HG03521 (cell line): ENCODE measurements around the gene GPR22.

Experiments used
- ATAC-seq: cut with Tn5 transposase; IDR thresholded peaks from one replicate; pipeline ENCODE4 v1.9.1; 2021; ENCODE audit warnings: mild to moderate bottlenecking, moderate library complexity; ENCODE audit not compliant: unreplicated experiment

The GPR22 gene, protein sequence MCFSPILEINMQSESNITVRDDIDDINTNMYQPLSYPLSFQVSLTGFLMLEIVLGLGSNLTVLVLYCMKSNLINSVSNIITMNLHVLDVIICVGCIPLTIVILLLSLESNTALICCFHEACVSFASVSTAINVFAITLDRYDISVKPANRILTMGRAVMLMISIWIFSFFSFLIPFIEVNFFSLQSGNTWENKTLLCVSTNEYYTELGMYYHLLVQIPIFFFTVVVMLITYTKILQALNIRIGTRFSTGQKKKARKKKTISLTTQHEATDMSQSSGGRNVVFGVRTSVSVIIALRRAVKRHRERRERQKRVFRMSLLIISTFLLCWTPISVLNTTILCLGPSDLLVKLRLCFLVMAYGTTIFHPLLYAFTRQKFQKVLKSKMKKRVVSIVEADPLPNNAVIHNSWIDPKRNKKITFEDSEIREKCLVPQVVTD

DNA sequence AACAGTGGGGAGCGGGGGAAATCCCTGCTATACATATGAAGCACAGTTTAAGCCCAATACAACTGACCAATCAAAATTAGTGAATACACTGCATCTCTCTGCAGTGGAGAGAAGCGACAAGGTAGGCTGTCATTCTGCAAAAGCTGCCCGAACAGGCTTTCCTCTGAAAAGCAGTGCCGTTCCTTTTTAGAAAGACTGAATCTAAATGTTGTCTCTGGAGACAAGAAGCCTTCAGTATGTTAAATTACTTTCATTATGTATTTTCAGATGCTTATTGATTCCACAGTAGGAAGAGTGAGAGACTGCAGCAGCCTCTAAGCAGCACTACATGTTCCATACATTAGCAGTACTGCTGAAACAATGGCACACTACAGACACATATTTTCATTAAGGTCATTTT, at the start of gene GPR22:
TSS of gene GPR22 (plus strand) at position 129 of the 400 bp plus-strand sequence. CDS start 4,004 bp downstream, outside the sequence.
- no peak for ATAC-seq

DNA sequence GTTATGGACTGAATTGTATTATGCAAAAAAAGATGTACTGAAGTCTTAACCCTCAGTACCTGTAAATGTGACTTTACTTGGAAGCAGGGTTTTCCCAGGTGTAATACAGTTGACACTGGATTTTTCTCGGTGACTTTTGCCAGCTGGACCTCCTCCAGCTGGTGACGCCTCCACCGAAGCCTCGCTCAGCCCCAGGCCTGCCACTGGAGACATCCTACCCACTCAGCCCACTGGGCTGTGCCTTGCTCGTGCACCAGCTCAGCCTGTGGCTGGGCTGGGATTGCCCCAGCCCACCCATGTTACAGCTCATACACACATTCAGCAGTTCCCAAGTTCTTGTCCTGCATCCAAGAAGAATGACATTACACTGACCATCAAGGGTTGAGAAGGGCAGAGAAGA, 42.4 kb upstream of the GPR22 start:
- no peak for ATAC-seq

DNA sequence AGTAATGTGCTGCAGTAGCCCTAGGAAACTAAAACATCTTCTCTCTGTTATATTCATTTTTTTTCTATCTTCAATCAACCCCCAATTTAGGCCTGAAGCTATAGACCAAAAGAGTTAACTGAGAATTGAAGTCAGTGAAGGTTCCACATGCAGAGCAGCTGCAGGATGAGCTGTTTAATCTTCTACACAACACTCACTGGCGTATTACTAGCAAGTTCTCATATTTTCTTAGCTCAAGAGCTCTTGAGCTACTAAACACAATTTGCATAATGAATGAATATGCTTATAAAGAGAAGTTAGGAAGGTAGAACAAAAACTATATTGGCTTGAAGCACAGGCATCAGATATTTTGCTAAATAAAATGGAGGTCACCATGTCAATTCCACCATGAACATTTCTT, 41.2 kb upstream of the GPR22 start:
- no peak for ATAC-seq

DNA sequence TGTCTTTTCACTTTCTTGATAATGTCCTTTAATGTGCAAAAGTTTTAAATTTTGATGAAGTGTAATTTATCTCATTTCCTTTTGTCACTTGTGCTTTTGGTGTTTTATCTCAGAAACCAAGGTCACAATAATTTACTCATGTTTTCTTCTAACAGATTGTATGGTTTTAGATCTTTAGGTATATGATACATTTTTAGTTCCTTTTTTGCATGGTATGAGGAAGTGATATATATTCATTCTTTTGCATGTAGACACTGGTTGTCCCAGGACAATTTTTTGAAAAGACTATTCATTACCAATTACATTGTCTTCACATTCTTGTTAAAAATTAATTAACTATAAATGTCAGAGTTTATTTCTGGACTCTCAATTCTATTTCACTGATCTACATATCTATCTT, 39.8 kb upstream of the GPR22 start:
- ATAC-seq = no peak

DNA sequence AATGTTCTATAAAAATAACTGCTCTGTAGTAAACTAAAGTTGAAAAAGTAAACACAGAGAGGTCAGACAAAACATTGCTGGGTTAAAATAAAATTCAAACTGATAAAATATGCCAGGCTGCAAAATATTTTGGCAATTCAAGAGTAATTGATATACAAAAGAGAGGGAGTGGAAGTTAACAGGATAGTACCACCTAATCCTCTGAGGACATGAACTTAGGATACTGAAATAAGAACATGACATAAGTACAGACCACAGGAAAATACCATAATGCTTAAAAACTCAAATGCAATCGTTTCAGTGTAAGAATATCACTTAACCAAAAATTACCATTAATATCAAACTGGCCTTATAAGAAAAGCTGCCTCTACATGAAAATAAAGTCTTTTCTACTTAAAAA, 37.6 kb upstream of the GPR22 start:
- no peak for ATAC-seq

DNA sequence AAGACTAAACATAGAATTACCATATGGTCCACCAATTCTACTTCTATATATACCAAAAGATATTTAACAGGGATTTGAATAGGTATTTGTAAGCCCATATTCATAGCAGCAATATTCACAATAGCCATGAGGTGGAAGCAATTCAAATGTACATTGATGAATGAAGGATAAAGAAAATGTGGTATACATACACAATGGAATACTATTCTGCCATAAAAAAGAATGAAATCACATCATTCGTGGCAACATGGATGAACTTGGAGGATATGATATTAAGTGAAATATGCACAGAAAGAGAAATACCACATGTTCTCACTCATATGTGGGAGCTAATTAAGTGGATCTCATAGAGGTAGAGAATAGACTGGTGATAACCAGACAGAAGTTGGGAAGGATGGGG, 34.1 kb upstream of the GPR22 start:
- ATAC-seq = no peak

DNA sequence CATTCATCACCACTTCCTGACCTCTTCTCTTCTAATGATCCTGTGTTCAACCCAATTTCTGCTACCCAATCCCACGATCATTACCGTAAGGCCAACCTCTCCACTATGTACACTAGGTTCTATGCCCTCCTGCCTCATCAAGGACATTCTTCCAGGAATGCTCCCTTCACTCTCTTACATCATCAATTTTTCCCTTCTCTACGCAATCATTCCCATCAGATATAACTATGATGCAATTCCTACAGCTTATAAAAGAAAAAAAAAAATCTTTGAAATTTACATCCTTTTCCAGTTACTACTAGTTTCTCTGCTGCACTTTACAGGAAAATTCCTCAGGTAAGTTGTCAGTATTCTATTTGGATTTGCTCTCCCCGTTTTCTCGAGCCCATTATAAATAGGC, 30.8 kb upstream of the GPR22 start:
- ATAC-seq = no peak

DNA sequence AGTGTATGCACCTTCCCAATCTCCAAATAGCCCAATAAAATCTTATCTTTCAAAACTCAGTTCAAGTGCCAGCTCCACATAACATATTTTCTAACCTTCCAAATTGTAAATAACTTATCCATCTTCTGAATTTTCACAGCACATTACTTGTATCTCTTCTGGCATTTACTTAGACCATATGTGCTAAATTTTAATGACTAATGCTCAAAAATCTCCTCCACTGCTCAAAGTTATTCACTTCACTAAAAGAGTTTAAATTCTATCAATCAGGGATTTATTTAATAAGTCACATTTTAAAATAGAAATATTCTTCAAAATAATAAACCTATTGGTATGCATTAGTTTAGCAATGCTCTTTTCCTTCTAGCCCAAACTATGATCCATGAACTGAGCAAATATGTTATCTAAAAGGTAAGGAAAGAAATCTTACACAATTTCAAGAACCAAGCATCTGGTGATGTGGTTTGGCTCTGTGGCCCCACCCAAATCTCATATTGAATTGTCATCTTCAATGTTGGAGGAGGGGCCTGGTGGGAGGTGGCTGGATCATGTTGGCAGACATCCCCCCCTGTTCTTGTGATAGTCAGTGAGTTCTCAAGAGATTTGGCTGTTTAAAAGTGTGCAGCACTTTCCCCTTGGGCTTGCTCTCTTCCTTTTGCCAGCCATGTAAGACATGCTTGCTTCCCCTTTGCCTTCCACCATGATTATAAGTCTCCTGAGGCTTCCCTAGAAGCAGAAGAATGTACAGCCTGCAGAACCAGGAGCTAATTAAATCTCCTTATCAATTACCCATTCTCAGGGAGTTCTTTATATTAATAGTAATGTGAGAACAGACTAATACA, 28.1 kb upstream of the GPR22 start:
- no peak for ATAC-seq

DNA sequence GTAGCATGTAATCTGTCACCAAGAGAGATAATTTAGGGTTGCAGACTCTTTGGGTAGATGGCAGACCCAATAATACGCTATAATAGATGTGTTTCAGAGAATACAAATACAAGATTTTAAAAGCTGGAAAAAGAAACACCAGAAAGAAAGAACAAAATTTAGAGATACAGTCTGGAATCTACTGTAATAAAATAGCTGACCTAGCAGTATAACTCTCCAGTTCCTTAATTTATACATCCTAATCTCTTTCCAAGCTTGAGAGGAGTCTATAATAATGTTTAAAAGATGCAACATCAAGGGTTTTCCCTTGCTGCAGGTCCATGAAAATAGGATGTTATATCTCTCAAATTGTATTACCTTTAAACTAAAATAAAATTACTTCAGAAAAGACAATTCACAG, 27.2 kb upstream of the GPR22 start:
- ATAC-seq = no peak

DNA sequence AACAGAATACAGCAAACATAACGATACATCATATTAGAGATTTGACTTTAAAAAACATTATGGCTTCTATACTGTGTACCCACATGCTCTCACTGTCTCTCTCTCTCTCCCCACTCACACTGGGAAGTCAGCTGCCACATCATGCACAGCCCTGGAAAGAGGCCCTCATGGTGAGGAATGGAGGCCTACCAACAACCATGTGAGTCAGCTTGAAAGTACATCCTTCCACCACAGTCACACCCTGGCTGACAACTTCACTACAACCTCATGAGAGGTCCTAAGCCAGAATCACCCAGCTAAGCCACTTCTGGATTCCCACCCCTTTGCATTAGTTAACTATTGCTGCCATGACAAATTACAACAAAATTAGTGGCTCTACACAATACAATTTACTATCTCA, 23.3 kb upstream of the GPR22 start:
- ATAC-seq = no peak

DNA sequence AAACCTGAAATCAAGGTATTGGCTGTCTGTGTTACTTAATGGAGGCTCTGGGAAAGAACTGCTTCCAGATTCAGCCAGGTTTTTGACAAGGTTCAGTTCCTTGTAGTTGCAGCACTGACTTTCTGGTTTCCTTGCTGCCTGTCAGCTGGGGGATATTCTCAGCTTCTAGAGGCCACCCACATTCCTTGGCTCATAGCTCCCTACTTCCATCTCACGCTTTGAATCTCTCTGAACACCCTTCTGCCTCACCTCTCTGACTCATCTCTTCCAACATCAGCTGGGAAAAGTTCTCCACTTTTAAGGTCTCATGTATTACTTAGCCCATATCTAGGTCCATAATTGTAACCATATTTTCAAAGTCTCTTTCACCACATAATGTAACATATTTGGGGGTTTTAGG, 22.9 kb upstream of the GPR22 start:
- no peak for ATAC-seq

DNA sequence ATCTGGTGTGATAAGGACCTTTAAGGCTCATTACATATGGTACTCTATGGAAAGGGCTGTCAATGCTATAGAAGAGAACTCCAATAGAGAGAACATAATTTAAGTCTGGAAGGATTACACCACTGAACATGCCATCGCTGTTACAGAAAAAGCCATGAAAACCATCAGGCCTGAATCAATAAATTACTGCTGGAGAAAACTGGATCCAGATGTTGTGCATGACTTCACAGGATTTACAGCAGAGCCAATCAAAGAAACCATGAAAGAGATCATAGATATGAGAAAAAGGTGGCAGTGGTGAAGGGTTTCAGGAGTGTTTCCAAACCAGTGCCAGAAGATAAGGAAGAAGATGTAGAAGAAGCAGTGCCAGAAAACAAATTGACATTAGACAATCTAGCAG, 18.9 kb upstream of the GPR22 start:
- ATAC-seq = no peak

DNA sequence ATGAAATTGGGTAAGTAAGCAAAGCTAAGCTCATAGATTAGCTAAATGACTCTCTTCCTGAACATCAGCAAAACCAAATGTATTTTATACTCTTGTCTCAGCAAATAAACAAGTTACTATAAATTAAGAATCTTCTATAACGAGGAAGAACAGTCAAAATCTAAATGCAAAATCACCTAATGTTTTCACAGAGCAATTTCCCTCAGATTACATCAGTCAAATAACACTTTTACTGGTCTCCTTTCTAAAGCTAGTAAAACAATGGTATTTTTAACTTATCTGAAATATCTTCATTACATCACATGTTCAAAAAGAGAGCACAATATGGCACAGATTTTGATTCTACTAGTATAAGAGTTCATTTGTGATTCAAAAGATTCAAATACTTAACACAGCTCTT, 16.5 kb upstream of the GPR22 start:
- ATAC-seq = no peak

DNA sequence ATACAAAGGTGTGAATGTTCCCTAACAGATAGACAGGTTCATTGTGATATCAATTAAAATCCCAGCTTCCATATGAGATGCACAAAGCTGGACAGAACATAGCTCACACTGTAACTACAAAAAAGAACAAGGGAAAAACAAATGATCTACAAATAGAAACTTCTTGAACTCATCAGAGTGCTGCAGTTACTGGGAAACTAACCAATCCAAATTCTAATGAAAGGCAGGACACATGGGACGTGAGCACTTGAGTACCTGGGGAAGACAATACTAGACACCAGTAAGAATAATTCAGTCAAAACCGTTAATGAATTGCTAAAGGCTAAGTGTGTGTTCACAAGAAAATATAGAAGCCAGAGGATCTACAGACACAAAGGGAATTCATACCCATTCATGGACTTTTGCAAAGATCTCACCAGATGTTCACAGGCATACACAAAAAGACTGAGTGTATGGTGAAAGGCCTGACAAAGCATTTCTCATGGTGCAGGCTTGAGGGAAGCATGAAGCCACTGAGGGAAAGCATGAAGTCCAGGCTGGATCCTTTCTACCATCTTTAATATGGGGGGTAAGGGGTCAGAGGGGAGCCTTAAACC, 7.8 kb upstream of the GPR22 start:
- ATAC-seq = no peak

DNA sequence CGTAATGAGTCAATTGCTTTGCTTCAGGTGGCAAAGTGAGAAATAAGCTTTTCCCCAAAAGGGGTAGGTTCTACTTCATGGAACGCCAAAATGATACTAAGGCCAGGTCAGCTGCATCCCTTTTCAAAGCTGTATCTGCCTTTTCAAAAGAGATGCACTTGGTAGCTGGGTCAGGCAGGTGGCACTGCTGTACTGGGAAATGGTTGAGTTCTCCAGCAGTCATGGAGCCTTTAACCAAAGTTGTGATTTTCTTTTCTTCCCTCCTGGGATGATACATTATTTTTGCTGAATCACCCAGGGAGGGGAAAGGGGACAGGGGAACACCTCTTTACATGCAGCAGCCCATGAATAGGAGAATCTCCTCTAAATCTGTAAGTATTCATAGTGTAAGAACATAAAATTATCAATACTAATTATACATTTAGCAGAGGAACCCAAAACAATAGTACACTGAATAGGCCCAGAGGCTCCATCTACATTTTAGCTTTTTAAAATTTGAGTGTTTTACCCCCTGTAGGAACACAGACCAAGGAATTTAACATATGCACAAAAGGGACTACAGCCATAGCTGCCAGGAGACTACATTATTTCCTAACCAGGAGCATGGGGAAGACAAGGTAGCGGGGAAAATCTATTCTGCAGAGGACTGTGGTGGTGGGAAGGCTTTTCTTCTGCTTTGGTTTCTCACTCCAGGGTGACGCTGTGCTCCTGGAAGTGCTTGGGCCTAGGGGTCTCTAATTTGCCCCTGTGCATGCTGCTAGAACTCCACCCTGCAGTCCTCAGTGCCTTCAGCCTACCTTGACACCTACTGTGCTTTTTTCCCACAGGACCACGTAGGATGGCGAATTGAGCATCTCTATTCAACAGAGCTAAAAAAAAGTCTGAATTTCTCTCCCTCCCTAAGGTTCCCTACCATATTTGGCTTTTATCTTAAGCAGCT, 6.4 kb upstream of the GPR22 start:
- ATAC-seq = no peak

DNA sequence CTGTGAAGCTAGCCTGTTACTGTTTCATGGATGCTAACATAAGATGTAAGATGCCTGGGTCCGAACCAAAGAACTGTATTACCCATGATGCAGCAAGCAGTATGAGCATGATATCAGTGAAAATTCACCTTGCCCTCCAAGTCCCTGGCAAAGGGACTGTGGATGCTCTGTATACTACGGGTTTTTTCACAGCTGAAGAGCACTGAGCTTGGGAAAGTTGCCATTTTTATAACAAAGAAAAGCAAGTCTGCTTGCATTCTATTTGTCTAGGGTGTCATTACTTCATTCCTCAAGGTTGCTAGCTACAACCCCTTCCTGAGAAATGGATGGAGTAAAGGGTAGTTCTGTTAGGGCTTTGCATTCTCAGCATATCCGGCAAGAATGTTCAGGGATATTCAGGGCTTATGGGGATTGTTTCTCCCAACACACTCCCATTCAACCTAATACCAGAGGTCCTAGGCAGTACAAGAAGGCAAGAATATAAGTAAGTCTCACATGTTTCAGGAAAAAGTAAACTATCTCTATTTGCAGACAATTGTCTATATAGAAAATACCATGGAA, 5.1 kb upstream of the GPR22 start:
- no peak for ATAC-seq

DNA sequence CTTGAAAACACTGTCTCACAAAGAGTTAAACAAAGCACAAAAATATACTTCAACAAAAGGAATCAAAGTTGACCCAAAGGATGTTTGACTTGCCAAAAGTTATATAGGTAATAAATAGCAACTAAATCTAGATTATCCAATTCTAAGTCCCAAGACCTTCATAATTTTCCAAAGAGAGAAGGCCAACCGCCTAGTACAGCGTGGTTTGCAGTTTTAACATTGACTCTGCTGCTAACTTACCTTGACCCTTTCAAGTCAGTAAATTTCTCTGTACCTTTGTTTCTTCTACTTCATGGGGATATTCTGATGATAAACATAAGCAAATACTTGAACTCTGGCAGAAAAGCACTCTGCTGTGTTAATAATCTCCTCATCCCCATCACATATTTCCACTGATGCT, 1.9 kb upstream of the GPR22 start:
- ATAC-seq = no peak

DNA sequence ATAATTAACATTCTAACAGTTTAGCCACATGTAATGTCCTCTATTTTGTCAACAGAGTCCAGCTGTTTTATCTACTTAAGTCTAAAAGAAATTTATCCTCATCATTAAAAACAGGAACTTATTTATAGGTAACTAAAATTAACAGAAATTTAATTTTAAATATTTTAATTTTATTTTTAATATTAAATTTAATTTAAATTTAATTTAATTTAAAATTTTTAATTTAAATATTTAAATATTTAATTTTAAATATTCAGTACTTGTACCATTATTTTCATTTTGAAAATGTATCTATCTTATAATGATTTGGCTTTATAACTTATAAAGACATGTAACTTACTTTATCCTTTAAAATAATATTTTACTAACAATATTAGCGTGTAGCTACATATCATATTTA, 1.0 kb upstream of the GPR22 start:
- no peak for ATAC-seq

DNA sequence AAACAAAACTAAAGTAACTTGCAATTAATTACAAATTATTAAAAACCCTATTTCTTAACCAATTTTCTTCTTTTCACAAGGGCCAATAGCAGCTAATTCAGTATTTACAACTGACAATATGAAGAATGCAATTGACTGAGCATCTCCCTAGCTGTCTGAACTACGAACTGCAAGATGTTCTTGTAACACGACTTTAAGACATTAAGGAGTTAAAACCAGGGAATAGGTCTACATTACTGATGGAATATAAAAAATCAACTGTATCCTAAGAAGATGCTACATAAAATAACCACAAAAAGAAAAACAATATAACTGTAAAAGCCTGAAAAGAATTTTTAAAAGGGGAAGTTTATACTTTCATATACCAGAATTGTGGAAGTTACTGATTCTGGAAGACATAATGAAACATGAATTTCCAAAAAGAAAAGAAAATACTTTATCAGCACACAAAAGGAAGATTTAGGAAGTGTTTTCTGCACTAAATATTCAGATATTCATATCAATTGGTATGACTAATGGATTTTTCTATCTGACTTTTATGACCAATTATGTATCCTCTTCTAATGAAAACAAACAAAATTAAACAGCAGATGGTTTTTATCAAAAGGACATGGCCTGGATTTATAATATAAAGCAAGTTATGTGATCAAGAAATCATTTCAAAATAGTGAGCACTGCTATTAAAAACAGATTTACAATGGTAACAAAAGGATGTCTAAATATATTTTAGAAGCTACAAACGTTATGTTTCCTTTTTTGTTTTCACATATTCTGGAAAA, 1.6 kb downstream of the GPR22 start:
- no peak for ATAC-seq

DNA sequence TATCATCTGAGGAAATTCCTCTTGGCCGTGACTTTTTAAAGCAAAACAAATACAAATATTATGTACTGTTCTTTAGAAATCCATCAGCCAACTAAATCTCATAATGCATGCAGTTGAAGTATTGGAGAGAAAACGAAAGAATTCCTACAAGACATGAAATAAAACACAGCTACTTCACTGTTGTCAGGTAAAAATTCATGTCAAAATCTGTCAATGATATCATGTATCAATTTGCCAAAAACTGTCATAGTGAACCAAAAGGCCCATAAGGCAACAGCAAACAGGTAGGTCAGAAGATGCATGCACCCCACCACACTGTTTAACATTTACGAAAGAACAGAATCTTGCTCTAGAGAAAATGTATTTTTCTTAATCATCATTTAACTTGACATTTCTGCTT, 2.3 kb downstream of the GPR22 start:
- no peak for ATAC-seq
